Measurements from ENCODE around the gene GRHL3.

DNA sequence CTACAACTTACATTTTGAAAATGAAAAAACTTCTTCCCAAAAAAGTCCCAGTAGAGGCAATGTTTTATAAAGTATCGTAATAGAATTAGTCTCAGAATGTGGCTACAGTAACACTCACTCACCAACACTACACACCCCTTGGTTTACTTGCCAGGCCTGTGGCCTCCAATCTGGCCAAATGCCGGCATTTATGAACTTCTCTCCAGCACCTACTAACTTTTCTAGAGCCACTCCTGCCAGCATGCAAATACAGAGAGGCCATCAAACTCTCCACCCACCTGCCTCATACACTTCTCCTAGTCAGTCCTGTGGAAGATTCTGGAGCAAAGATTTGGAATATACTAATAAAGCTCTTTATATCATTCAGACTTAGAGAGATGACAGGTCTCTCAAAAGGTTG lies 62.1 kb downstream of the GRHL3 start:
- TF ChIP-seq, protein P1, sequence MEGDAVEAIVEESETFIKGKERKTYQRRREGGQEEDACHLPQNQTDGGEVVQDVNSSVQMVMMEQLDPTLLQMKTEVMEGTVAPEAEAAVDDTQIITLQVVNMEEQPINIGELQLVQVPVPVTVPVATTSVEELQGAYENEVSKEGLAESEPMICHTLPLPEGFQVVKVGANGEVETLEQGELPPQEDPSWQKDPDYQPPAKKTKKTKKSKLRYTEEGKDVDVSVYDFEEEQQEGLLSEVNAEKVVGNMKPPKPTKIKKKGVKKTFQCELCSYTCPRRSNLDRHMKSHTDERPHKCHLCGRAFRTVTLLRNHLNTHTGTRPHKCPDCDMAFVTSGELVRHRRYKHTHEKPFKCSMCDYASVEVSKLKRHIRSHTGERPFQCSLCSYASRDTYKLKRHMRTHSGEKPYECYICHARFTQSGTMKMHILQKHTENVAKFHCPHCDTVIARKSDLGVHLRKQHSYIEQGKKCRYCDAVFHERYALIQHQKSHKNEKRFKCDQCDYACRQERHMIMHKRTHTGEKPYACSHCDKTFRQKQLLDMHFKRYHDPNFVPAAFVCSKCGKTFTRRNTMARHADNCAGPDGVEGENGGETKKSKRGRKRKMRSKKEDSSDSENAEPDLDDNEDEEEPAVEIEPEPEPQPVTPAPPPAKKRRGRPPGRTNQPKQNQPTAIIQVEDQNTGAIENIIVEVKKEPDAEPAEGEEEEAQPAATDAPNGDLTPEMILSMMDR (IDR thresholded peaks at IDR 0.05): no peak
- TF ChIP-seq POLR2A (IDR thresholded peaks at IDR 0.05): no peak
- no peak for TF ChIP-seq EP300 (IDR thresholded peaks at IDR 0.05)

All from tibial nerve (tissue), 4 donors.